Melanocyte of skin (primary cell): Measurements from ENCODE around the gene PSG7. TPM values are rescaled to one million over a fixed set of nuclear protein-coding genes. Genes with fewer than 3 reads are reported as not detected.

Experiments
- total RNA-seq, 2 donors: library from RNA; depleted of rRNA; stranded (reverse); fragments of >200 nt; gene quantifications; 2 replicates each; pipeline ENCODE4 v1.2.3, GENCODE V29; 2012

PSG7 gene
- not detected for total RNA-seq

GRCh38 chr19:42937107-42937506, at the start of gene PSG7:
Gene PSG7 (minus strand): TSS chr19:42937207. CDS start chr19:42937076, 131 bp downstream.

GRCh38 chr19:42917634-42918033, 19.4 kb downstream of the PSG7 start, which contains the start of gene PSG6:
Gene PSG6 (minus strand): TSS chr19:42917894. CDS start chr19:42917792, 102 bp downstream.

GRCh38 chr19:42879613-42880012, 57.4 kb downstream of the PSG7 start, which contains the start of gene PSG1:
Gene PSG1 (minus strand): TSS chr19:42879713. CDS start chr19:42879581, 132 bp downstream.

Other genes with a start within 250 kb of the PSG7 start
- not detected for gene PSG3, start 196.7 kb downstream of the PSG7 start, total RNA-seq
- gene PSG8, start 171.5 kb downstream of the PSG7 start, total RNA-seq = not detected
- gene PSG1, start 57.5 kb downstream of the PSG7 start, total RNA-seq = not detected
- gene PSG6, start 19.3 kb downstream of the PSG7 start, total RNA-seq = not detected
- gene PSG11, start 89.3 kb upstream of the PSG7 start, total RNA-seq = not detected
- gene PSG2, start 145.5 kb upstream of the PSG7 start, total RNA-seq = not detected
- not detected for gene PSG5, start 249.3 kb upstream of the PSG7 start, total RNA-seq